Upper lobe of left lung (tissue), 4 donors: Measurements from ENCODE around the gene RAB11FIP4.

Experiments
- CTCF ChIP-seq, 6 experiments: fragments of 450-650 bp in 4 of 6; fragments of 200-600 bp in 2 of 6; sonication (generic) in 2 of 6; IDR thresholded peaks; one replicate each; pipeline ENCODE4 v1.5.1; 2016 to 2019; ENCODE audit warnings: antibody characterized with exemption in 6 of 6
- EP300 ChIP-seq, 4 donors: sonication (generic); formaldehyde crosslinking; IDR thresholded peaks; one replicate each; pipeline ENCODE4 v1.5.1; 2017; ENCODE audit warnings: antibody characterized with exemption in 4 of 4, control low read depth in 2 of 4
- POLR2A ChIP-seq, 4 donors: fragments of 450-650 bp; IDR thresholded peaks; one replicate each; pipeline ENCODE4 v1.5.1; 2016 to 2017; ENCODE audit warnings: antibody characterized with exemption in 4 of 4, mild to moderate bottlenecking in 2 of 4

DNA sequence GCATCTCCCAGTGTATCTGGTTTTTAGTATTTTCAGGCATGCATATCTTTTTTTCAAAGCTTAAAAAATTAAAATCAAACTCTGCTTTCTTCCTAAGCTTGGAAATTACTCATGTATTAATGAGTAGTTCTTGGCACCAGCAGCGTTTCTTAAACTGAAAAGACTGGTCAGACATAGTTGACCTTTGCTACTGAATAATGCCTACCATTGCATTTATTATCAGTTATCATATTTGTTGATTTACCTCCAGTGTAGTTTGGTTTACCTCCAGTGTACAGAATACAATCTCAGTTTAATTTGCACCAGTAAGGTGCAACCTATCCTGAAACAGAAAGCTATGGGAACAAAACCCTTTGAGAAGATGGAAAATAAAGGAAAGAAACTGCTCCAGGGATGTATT is 35.5 kb upstream of the RAB11FIP4 start:
- no peak for TF ChIP-seq CTCF (IDR thresholded peaks at IDR 0.05)
- no peak for TF ChIP-seq POLR2A (IDR thresholded peaks at IDR 0.05)
- no peak for TF ChIP-seq EP300 (IDR thresholded peaks at IDR 0.05)
